T-cell (primary cell): ENCODE measurements around the gene ALPP. TPM values are rescaled to one million over a fixed set of nuclear protein-coding genes. Genes with fewer than 3 reads are reported as not detected.
"Not testable (repeated sequence)": the region's sequence is repeated elsewhere in the genome, so short reads cannot be mapped to it uniquely, and the experiment has no call there.

Experiments used
- ATAC-seq, 4 experiments: fragments of 200-7000 bp in 3 of 4; fragments of 150-1000 bp in 1 of 4; cut with Tn5 transposase; replicated peaks in 1 of 4; 1 replicate in 3 of 4; 2 replicates in 1 of 4; pipeline ENCODE4 v1.10.0; 2021; ENCODE audit warnings: moderate library complexity in 3 of 4, mild to moderate bottlenecking in 2 of 4, moderate number of reproducible peaks in 1 of 4
- CTCF ChIA-PET, 2 donors: fragments of 300-600 bp; sonication (Branson Sonifier 250); formaldehyde crosslinking; loops; one replicate each; lab custom pipeline; 2022; ENCODE audit warnings: antibody characterized with exemption in 2 of 2; lab: Charles Lee
- POLR2A ChIA-PET, 2 donors: fragments of 300-600 bp; sonication (Branson Sonifier 250); formaldehyde crosslinking; loops; one replicate each; lab custom pipeline; 2022; ENCODE audit warnings: antibody characterized with exemption in 2 of 2; lab: Charles Lee
- DNase-seq, 35 experiments: peaks; one replicate each; pipeline versions ENCODE4 v3.0.0 to v3.0.0-alpha.2; 2013 to 2023
- H3K27ac ChIP-seq: one replicate; pipeline ENCODE4 v1.5.1; 2013; ENCODE audit warnings: low read length
- H3K27me3 ChIP-seq, 2 experiments: replicated peaks in 1 of 2; 1 replicate in 1 of 2; 2 replicates in 1 of 2; pipeline versions ENCODE4 v1.6.1 to v1.7.0; 2013; ENCODE audit warnings: low read length in 1 of 2, mixed read lengths in 1 of 2; ENCODE audit not compliant: control insufficient read depth in 2 of 2, insufficient read depth in 2 of 2; ENCODE audit errors: extremely low read depth in 1 of 2
- H3K36me3 ChIP-seq, 2 donors: 1 replicate in 1 of 2; 2 replicates in 1 of 2; pipeline versions ENCODE4 v1.6.1 to v1.7.0; 2013; ENCODE audit warnings: low read length in 1 of 2; ENCODE audit not compliant: control insufficient read depth in 2 of 2, insufficient read depth in 1 of 2; ENCODE audit errors: extremely low read depth in 1 of 2
- H3K4me1 ChIP-seq, 2 experiments: 1 replicate in 1 of 2; 2 replicates in 1 of 2; pipeline versions ENCODE4 v1.6.1 to v1.7.0; 2013; ENCODE audit warnings: low read length in 2 of 2, mixed read lengths in 1 of 2; ENCODE audit not compliant: insufficient read depth in 2 of 2, control insufficient read depth in 1 of 2; ENCODE audit errors: extremely low read depth in 1 of 2
- H3K4me3 ChIP-seq, 2 donors: 1 replicate in 1 of 2; 2 replicates in 1 of 2; pipeline versions ENCODE4 v1.5.1 to v1.7.0; 2013; ENCODE audit warnings: mild to moderate bottlenecking in 2 of 2, low read length in 1 of 2, moderate library complexity in 1 of 2; ENCODE audit not compliant: control insufficient read depth in 1 of 2; ENCODE audit errors: extremely low read depth in 1 of 2
- H3K9me3 ChIP-seq: 2 replicates; pipeline ENCODE4 v1.7.0; 2013
- H3K27ac Mint-ChIP-seq, 2 donors: one replicate each; pipeline ENCODE4 v1.8.0; 2020 to 2021; ENCODE audit warnings: mild to moderate bottlenecking in 2 of 2, mixed read lengths in 2 of 2
- H3K27me3 Mint-ChIP-seq, 2 donors: one replicate each; pipeline ENCODE4 v1.8.0; 2021 to 2022; ENCODE audit warnings: mixed read lengths in 2 of 2
- H3K36me3 Mint-ChIP-seq: one replicate; pipeline ENCODE4 v1.8.0; 2021; ENCODE audit warnings: mixed read lengths
- H3K4me1 Mint-ChIP-seq, 3 donors: one replicate each; pipeline ENCODE4 v1.8.0; 2020 to 2022; ENCODE audit warnings: mixed read lengths in 3 of 3, mild to moderate bottlenecking in 1 of 3
- H3K4me3 Mint-ChIP-seq, 3 donors: one replicate each; pipeline ENCODE4 v1.8.0; 2020 to 2022; ENCODE audit warnings: mild to moderate bottlenecking in 3 of 3, mixed read lengths in 3 of 3, moderate library complexity in 3 of 3
- H3K9me3 Mint-ChIP-seq, 3 donors: one replicate each; pipeline ENCODE4 v1.8.0; 2020 to 2022; ENCODE audit warnings: mixed read lengths in 3 of 3
- WGBS: methylation state at CpG from one replicate; pipeline ENCODE4 v1.1.5; 2013; ENCODE audit warnings: missing lambda C conversion rate; ENCODE audit not compliant: insufficient coverage; 5-methylcytosine and 5-hydroxymethylcytosine counted together
- total RNA-seq, 35 experiments: library from RNA in 6 of 35; stranded (reverse) in 6 of 35; fragments of 120-200 nt in 1 of 35; gene quantifications; one replicate each; pipeline versions ENCODE4 v1.2.1 to v1.2.4 and lab custom pipeline; 2013 to 2026

Gene ALPP
- total RNA-seq, 5 donors from 2014 or later (not counting 1 experiment from before 2014, with no cell fraction given) = 0.16 TPM; not detected in 4

DNA sequence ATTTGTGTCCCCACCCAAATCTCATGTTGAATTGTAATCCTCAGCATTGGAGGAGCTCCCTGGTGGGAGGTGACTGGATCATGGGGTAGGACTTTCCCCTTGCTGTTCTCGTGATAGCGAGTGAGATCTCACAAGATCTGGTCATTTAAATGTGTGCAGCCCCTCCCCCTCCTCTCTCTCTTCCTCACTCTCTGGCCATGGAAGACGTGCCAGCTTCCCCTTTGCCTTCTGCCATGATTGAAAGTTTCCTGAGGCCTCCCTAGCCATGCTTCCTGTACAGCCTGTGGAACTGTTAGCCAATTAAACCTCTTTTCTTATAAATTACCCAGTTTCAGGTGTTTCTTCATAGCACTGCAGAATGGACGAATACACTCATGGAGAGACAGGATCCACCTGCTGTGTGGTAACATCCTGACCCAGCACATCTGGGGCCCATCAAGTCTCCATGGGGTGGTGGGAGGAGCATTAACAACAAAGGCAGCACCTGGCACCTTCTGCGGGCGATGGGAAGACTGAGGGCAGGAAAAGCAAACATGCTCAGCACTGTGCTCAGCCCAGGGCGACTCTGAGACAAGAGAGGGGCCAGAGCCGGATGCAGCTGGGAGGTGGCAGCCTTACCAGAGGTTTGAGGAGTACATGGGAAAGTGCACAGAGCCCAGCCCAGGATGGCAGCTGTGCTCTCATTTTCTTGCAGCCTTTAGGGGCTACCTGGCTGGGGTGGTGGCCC lies 16.2 kb upstream of the ALPP start:
- no peak overlapping the region for H3K27ac ChIP-seq
- H3K9me3 ChIP-seq = no peaks in the 10 kb centered on the region
- Mint-ChIP-seq H3K4me3 (peak overlapping the region in 2 of 3 donors; percentile 13 to 87), H3K27ac (no peak overlapping the region), H3K9me3 (no peaks in the 10 kb centered on the region), H3K27me3 (no peaks in the 10 kb centered on the region), H3K36me3 (no peaks in the 10 kb centered on the region), H3K4me1 (peaks cover 25 to 33% (median 31%) of the 10 kb centered on the region in 3 donors)
- ChIA-PET POLR2A (no interaction called here), CTCF (no interaction called here)
- ATAC-seq = no peak
- peaks cover 2 to 33% of the 10 kb centered on the region in 2 experiments for H3K4me1 ChIP-seq
- no peak overlapping the region for H3K4me3 ChIP-seq
- peaks cover 0 to 6% of the 10 kb centered on the region in 2 experiments for H3K27me3 ChIP-seq
- no peaks in the 10 kb centered on the region for H3K36me3 ChIP-seq
- WGBS = 71% methylated on average over 6 of the region's 8 CpGs
- DNase-seq = no peak

- Histone ChIP-seq H3K27ac (peak overlapping the region; percentile 10), H3K4me3 (peak overlapping the region; percentile 45 to 79), H3K4me1 (peaks cover 2 to 33% of the 10 kb centered on the region in 2 experiments)
- 60% methylated on average over 9 of the region's 12 CpGs for WGBS
- ATAC-seq, H3K27me3 Mint-ChIP-seq, CTCF ChIA-PET, POLR2A ChIA-PET, H3K36me3 ChIP-seq, H3K36me3 Mint-ChIP-seq, H3K27me3 ChIP-seq, DNase-seq, H3K9me3 Mint-ChIP-seq, H3K9me3 ChIP-seq: not testable (repeated sequence)
- Mint-ChIP-seq H3K4me1 (peaks cover 25 to 33% (median 31%) of the 10 kb centered on the region in 3 donors), H3K4me3 (peak overlapping the region; percentile 84 to 89 (median 87)), H3K27ac (peak overlapping the region; percentile 88 to 93)
These were observed 15.3 kb upstream of the ALPP start for GRCh38 chr2:232363064-232363783.

DNA sequence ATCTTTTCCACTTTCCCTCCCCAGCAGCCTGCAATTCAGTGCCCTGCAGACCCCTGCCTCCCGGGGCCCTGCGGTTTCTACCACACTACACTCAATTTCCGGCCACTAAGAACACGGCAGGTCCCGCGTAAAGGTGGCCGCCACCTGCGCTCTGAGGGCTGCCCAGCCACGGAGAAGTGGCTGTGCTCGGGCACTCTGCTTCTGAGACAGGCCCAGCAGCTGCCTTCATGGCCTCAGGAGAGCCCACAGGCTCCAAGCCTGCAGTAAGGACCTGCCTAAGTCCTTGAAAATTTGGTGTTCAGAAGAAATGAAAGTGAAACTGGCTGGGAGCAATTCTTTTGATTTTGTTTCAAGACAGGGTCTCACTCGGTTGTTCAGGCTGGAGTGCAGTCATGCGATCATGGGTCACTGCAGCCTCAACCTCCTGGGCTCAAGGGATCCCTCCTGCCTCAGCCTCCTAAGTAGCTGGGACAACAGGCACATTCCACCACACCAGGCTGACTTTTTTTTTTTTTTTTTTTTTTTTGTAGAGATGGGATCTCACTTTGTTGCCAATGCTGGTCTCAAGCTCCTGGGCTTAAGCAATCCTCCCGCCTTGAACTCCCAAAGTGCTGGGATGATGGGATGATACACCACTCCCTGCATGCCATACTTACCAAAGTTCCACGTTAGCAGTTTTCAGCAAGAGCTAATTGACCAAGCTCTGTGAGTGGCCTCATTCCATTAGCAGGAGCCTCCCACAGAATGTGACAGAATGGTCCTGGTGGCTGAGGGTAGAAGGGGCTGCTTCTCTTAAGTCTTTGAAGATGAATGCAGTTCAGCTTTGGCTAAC lies 14.6 kb upstream of the ALPP start:
- ChIA-PET CTCF (no interaction called here), POLR2A (interaction anchor here in 1 of 2 donors (0.6 kb wide), 1 partner anchor 41 kb away, joined by 3 read pairs; no protein-coding TSS in a partner anchor)
- no peaks in the 10 kb centered on the region for H3K27me3 Mint-ChIP-seq
- Histone ChIP-seq H3K4me3 (peak overlapping the region; percentile 45 to 79), H3K4me1 (peaks cover 2 to 33% of the 10 kb centered on the region in 2 experiments), H3K27ac (peak overlapping the region; percentile 10), H3K27me3 (peaks cover 0 to 6% of the 10 kb centered on the region in 2 experiments), H3K36me3 (no peaks in the 10 kb centered on the region), H3K9me3 (no peaks in the 10 kb centered on the region)
- ATAC-seq = peak; percentile 50 to 70 (median 62)
- peaks cover 25 to 33% (median 31%) of the 10 kb centered on the region in 3 donors for H3K4me1 Mint-ChIP-seq
- peak overlapping the region; percentile 88 to 93 for H3K27ac Mint-ChIP-seq
- peak in 4 of 35 experiments; percentile 10 to 40 (median 18) for DNase-seq
- H3K4me3 Mint-ChIP-seq = peak overlapping the region; percentile 84 to 89 (median 87)
- WGBS = 0% methylated on average over 10 of the region's 14 CpGs
- no peaks in the 10 kb centered on the region for H3K9me3 Mint-ChIP-seq
- H3K36me3 Mint-ChIP-seq = no peaks in the 10 kb centered on the region

DNA sequence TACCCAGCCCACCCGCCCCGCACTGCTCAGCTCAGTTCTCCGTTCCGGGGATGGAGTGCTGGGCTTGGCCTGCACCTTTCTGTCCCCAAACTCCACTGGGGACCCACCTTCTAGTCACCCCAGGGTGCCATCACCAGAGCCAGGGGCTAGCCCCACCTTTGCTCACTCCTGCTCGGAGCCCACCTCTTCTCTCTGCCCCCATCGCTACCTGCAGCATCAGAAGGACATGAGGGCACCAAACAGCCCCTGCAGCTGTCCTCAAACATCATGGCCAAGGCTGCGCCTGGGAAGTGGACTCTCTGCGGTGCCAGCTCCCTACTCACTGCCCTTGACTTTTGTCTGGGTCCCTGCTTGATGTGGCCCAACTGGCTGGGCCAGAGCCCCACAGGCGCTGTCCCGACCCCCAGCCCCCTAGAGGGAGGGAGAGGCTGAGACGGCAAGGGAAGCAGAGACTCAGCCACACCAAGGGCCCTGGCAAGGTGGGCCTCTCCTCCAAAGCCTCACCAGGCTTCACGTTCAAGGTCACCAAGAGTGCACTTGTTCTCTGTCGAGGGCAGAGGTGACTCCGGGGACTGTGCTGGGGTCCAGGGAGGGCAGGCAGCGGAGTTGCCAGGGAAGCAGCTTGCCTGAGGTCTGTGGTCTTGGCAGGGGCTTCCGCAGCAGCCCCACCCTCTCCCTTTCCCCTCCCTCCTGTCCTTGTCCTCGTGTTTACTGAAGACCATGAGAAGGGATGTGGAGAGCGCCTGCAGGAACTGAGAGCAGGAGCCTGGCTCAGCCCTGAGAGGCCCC lies 13.6 kb upstream of the ALPP start:
- H3K4me3 ChIP-seq, CTCF ChIA-PET, H3K27ac ChIP-seq, H3K9me3 Mint-ChIP-seq, H3K36me3 ChIP-seq, H3K27me3 Mint-ChIP-seq, H3K36me3 Mint-ChIP-seq, POLR2A ChIA-PET, H3K27me3 ChIP-seq, ATAC-seq, H3K9me3 ChIP-seq: not testable (repeated sequence)
- peak in 1 of 35 experiments; percentile 24 for DNase-seq
- peak overlapping the region in 1 of 3 donors; percentile 87 for H3K4me3 Mint-ChIP-seq
- H3K4me1 ChIP-seq = peaks cover 2 to 33% of the 10 kb centered on the region in 2 experiments
- H3K4me1 Mint-ChIP-seq = peaks cover 25 to 37% (median 31%) of the 10 kb centered on the region in 3 donors
- 94% methylated on average over 9 of the region's 18 CpGs for WGBS
- peak overlapping the region; percentile 3 to 22 for H3K27ac Mint-ChIP-seq

- Histone ChIP-seq H3K27ac (no peak overlapping the region), H3K4me3 (no peak overlapping the region), H3K4me1 (peaks cover 2 to 33% of the 10 kb centered on the region in 2 experiments), H3K27me3 (peaks cover 0 to 6% of the 10 kb centered on the region in 2 experiments), H3K36me3 (no peaks in the 10 kb centered on the region), H3K9me3 (no peaks in the 10 kb centered on the region)
- CTCF ChIA-PET = no interaction called here
- DNase-seq (peak in 5 of 35 experiments; percentile 8 to 46 (median 26)), ATAC-seq (peak in 3 of 4 experiments; percentile 21 to 71 (median 45))
- Mint-ChIP-seq H3K27me3 (no peaks in the 10 kb centered on the region), H3K36me3 (no peaks in the 10 kb centered on the region), H3K9me3 (no peaks in the 10 kb centered on the region), H3K4me1 (peaks cover 25 to 38% (median 31%) of the 10 kb centered on the region in 3 donors), H3K4me3 (no peak overlapping the region), H3K27ac (no peak overlapping the region)
- WGBS = 85% methylated on average over 17 of the region's 20 CpGs
- POLR2A ChIA-PET = no interaction called here
These were observed 12.8 kb upstream of the ALPP start for GRCh38 chr2:232365621-232366321.
